Measurements from ENCODE around the gene CD82. TPM values are rescaled to one million over a fixed set of nuclear protein-coding genes. Genes with fewer than 3 reads are reported as not detected.

CD82 gene
- total and polyA plus RNA-seq, 7 experiments from 2014 or later = 36.4 to 319 (median 57.2) TPM

DNA sequence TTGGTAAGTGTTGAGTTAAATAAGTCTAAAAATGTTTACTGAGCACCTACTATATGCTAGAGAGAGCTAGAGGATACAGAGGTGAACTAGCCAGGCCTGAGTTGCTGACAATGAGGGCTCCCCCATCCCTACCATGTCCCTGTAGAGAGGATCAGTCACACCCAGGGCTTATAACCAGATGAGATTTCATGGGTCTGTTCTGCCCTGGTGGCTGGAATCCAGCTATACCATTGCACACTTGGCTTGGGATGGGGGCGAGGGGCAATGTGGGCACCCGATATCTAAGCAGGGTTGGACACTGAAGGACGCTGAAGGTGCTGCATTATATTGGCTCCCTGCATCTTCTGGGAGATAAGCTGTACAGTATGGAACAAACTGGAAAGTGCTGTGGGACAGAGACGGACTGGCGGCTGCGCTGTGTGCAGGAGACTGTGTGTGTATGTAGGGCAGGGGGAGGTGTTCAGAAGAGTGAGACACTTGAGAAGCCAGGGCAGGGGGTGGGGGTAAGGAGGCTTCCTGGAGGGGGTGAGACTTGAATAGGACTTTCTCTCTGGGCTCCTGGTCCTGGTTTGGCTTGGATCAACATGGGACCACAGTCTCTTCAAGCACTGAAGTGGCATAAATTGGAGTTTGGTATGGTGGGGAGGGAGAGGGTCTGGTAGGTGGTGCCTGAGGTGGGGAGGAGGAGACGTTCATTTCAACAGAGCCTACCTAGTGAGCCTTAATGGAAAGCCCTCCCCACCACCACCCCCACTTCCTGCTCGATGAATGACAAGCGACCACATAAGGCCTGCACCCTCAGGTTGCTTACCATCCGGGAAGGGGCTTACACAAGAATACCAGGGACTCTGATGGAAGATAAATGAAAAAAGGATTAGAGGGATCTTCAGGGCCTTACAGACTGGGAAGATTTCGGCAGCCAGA is 1.8 kb downstream of the CD82 start:
- intact Hi-C loops (cut with micrococcal nuclease) = loop anchor here (5.0 kb wide), 5 partner anchors 115 to 1255 kb away; partner anchors contain the start of genes API5 (in 1 of the 2), PRDM11 (in 1 of the 2) and TSPAN18 (in 1 of the 2)
- Mint-ChIP-seq H3K4me3 (peak overlapping the region; percentile 82 to 92 (median 88)), H3K27me3 (no peaks in the 10 kb centered on the region), H3K9me3 (no peaks in the 10 kb centered on the region), H3K36me3 (peaks cover 0 to 40% (median 0%) of the 10 kb centered on the region in 5 donors), H3K27ac (peak overlapping the region; percentile 12 to 89 (median 81)), H3K4me1 (peaks cover 41 to 73% (median 62%) of the 10 kb centered on the region in 7 donors)
- Histone ChIP-seq H3K9me3 (ENCODE audit: control insufficient read depth in 2 of 3, low read length in 3 of 3) (no peaks in the 10 kb centered on the region), H3K27ac (ENCODE audit: low read depth, low read length) (peak overlapping the region; percentile 72), H3K36me3 (ENCODE audit: control insufficient read depth in 2 of 3, insufficient read depth in 3 of 3, low read length in 3 of 3) (no peaks in the 10 kb centered on the region), H3K4me1 (ENCODE audit: control insufficient read depth in 2 of 2, insufficient read depth in 2 of 2, low read length in 2 of 2) (peaks cover 54 to 59% of the 10 kb centered on the region in 2 donors), H3K27me3 (ENCODE audit: control insufficient read depth in 2 of 2, insufficient read depth in 2 of 2, low read length in 2 of 2) (no peaks in the 10 kb centered on the region), H3K4me3 (ENCODE audit: low read length) (peak overlapping the region; percentile 80)
- DNase-seq (peak in 1 of 9 donors; percentile 5), ATAC-seq (no peak)
- ChIA-PET CTCF (interaction anchor here (0.6 to 1.2 kb wide), 2 partner anchors 11 to 34 kb away, joined by 3 read pairs; no protein-coding TSS in a partner anchor), POLR2A (interaction anchor here (0.8 to 4.7 kb wide), 2 partner anchors 17 to 44 kb away, joined by 5 to 42 read pairs; no protein-coding TSS in a partner anchor)

- intact Hi-C loops (cut with micrococcal nuclease) = loop anchor here (5.0 kb wide), 5 partner anchors 114 to 1256 kb away; partner anchors contain the start of genes API5 (in 1 of the 2), PRDM11 (in 1 of the 2) and TSPAN18 (in 1 of the 2)
- no peak for ATAC-seq
- no peaks in the 10 kb centered on the region for H3K9me3 Mint-ChIP-seq
- Histone ChIP-seq H3K27ac (ENCODE audit: low read depth, low read length) (no peak overlapping the region), H3K4me3 (ENCODE audit: low read length) (peak overlapping the region; percentile 80), H3K27me3 (ENCODE audit: control insufficient read depth in 2 of 2, insufficient read depth in 2 of 2, low read length in 2 of 2) (no peaks in the 10 kb centered on the region), H3K36me3 (ENCODE audit: control insufficient read depth in 2 of 3, insufficient read depth in 3 of 3, low read length in 3 of 3) (no peaks in the 10 kb centered on the region), H3K4me1 (ENCODE audit: control insufficient read depth in 2 of 2, insufficient read depth in 2 of 2, low read length in 2 of 2) (peaks cover 61 to 62% of the 10 kb centered on the region in 2 donors), H3K9me3 (ENCODE audit: control insufficient read depth in 2 of 3, low read length in 3 of 3) (no peaks in the 10 kb centered on the region)
- H3K4me3 Mint-ChIP-seq = peak overlapping the region; percentile 82 to 92 (median 88)
- no peak for DNase-seq
- ChIA-PET CTCF (interaction anchor here (1.9 kb wide), 1 partner anchor 49 kb away, joined by 16 read pairs; no protein-coding TSS in a partner anchor), POLR2A (interaction anchor here (0.8 kb wide), 1 partner anchor 16 kb away, joined by 5 read pairs; no protein-coding TSS in a partner anchor)
- H3K27me3 Mint-ChIP-seq = no peaks in the 10 kb centered on the region
- peaks cover 47 to 75% (median 68%) of the 10 kb centered on the region in 7 donors for H3K4me1 Mint-ChIP-seq
- peaks cover 0 to 44% (median 0%) of the 10 kb centered on the region in 5 donors for H3K36me3 Mint-ChIP-seq
- H3K27ac Mint-ChIP-seq = peak overlapping the region; percentile 12 to 89 (median 74)
Observed at GRCh38 chr11:44567876-44568256, 2.4 kb downstream of the CD82 start.

- no peaks in the 10 kb centered on the region for H3K36me3 ChIP-seq (ENCODE audit: control insufficient read depth in 2 of 3, insufficient read depth in 3 of 3, low read length in 3 of 3)
- Mint-ChIP-seq H3K4me1 (peaks cover 52 to 79% (median 73%) of the 10 kb centered on the region in 7 donors), H3K9me3 (no peaks in the 10 kb centered on the region), H3K27me3 (no peaks in the 10 kb centered on the region), H3K27ac (peak overlapping the region in 5 of 9 donors; percentile 74 to 89 (median 81)), H3K36me3 (peaks cover 0 to 48% (median 0%) of the 10 kb centered on the region in 5 donors), H3K4me3 (peak overlapping the region; percentile 82 to 92 (median 88))
- H3K9me3 ChIP-seq (ENCODE audit: control insufficient read depth in 2 of 3, low read length in 3 of 3) = no peaks in the 10 kb centered on the region
- no peaks in the 10 kb centered on the region for H3K27me3 ChIP-seq (ENCODE audit: control insufficient read depth in 2 of 2, insufficient read depth in 2 of 2, low read length in 2 of 2)
- no peak for ATAC-seq
- peak overlapping the region; percentile 80 for H3K4me3 ChIP-seq (ENCODE audit: low read length)
- DNase-seq = no peak
- H3K27ac ChIP-seq (ENCODE audit: low read depth, low read length) = no peak overlapping the region
- CTCF ChIA-PET = interaction anchor here (0.5 to 1.9 kb wide), 5 partner anchors 9 to 51 kb away, joined by 3 to 16 read pairs (median 3); no protein-coding TSS in a partner anchor
- intact Hi-C loops (cut with micrococcal nuclease) = loop anchor here (5.0 kb wide), 5 partner anchors 114 to 1256 kb away; partner anchors contain the start of genes API5 (in 1 of the 2), PRDM11 (in 1 of the 2) and TSPAN18 (in 1 of the 2)
- POLR2A ChIA-PET = interaction anchor here (2.1 kb wide), 1 partner anchor 28 kb away, joined by 13 read pairs; no protein-coding TSS in a partner anchor
- peaks cover 65 to 66% of the 10 kb centered on the region in 2 donors for H3K4me1 ChIP-seq (ENCODE audit: control insufficient read depth in 2 of 2, insufficient read depth in 2 of 2, low read length in 2 of 2)
Observed at GRCh38 chr11:44568331-44568657, 2.8 kb downstream of the CD82 start.

DNA sequence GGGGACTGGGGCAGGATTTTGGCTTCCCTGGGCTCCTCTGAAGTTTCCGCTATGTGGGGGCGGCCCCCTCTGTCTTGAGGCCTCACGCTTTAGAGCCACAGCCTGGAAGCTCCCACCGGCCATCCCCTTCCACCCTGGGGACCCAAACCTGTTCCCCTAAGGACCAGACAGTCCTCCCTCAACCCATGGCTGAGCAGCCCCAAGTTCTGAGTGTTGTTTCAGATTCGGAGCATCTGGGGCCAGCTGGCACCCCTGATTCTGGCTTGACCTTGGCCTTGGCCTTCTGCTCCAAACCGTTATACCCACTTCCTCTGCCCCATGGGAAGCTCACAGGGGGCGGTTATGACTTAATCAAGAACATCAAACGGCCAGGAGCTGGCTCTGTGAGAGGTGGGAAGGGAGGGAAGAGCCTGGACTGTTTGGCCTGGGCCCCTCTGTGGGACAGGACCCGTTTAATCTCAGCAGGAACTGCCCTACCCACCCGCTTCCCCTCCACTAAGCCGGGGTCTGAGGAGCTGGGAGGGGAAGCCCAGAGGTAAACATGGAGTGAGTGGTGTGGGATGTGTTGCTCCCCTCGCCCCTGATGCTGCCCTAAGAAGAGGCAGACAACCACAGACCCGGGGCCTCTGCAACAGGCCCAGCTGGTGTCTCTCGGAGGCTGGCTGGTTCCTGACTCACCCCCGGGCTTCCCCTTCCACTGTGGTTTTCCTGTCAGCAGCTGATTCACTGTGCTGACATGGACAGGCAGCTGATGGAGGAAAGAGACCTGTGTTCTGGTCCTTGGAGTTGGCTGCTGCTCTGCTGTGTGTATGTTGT is 3.4 kb downstream of the CD82 start:
- H3K27ac ChIP-seq (ENCODE audit: low read depth, low read length) = peak overlapping the region; percentile 46
- CTCF ChIA-PET = interaction anchor here (0.5 to 1.9 kb wide), 8 partner anchors 10 to 51 kb away, joined by 3 to 16 read pairs (median 4); no protein-coding TSS in a partner anchor
- ATAC-seq = peak; percentile 63

GRCh38 chr11:44570411-44571155 is 5.1 kb downstream of the CD82 start:
- no peak for ATAC-seq
- ChIA-PET CTCF (interaction anchor here (0.6 to 2.7 kb wide), 4 partner anchors 15 to 241 kb away, joined by 3 to 15 read pairs (median 7); no protein-coding TSS in a partner anchor), POLR2A (interaction anchor here (1.1 to 2.4 kb wide), 6 partner anchors 12 to 41 kb away, joined by 4 to 20 read pairs (median 12); no protein-coding TSS in a partner anchor)
- Histone ChIP-seq H3K27me3 (ENCODE audit: control insufficient read depth in 2 of 2, insufficient read depth in 2 of 2, low read length in 2 of 2) (no peaks in the 10 kb centered on the region), H3K9me3 (ENCODE audit: control insufficient read depth in 2 of 3, low read length in 3 of 3) (no peaks in the 10 kb centered on the region), H3K4me3 (ENCODE audit: low read length) (no peak overlapping the region), H3K4me1 (ENCODE audit: control insufficient read depth in 2 of 2, insufficient read depth in 2 of 2, low read length in 2 of 2) (peaks cover 88 to 89% of the 10 kb centered on the region in 2 donors), H3K36me3 (ENCODE audit: control insufficient read depth in 2 of 3, insufficient read depth in 3 of 3, low read length in 3 of 3) (no peaks in the 10 kb centered on the region), H3K27ac (ENCODE audit: low read depth, low read length) (no peak overlapping the region)
- intact Hi-C loops (cut with micrococcal nuclease) = no loop called here
- Mint-ChIP-seq H3K4me3 (peak overlapping the region in 6 of 10 donors; percentile 3 to 92 (median 85)), H3K27ac (peak overlapping the region in 7 of 9 donors; percentile 33 to 88 (median 82)), H3K36me3 (peaks cover 0 to 55% (median 0%) of the 10 kb centered on the region in 5 donors), H3K9me3 (no peaks in the 10 kb centered on the region), H3K27me3 (no peaks in the 10 kb centered on the region), H3K4me1 (peaks cover 71 to 99% (median 96%) of the 10 kb centered on the region in 7 donors)
- no peak for DNase-seq

More for the DNA sequence above, 3.4 kb downstream of the CD82 start:
- peak overlapping the region; percentile 80 for H3K4me3 ChIP-seq (ENCODE audit: low read length)
- no peaks in the 10 kb centered on the region for H3K36me3 ChIP-seq (ENCODE audit: control insufficient read depth in 2 of 3, insufficient read depth in 3 of 3, low read length in 3 of 3)
- H3K4me1 ChIP-seq (ENCODE audit: control insufficient read depth in 2 of 2, insufficient read depth in 2 of 2, low read length in 2 of 2) = peaks cover 71 to 72% of the 10 kb centered on the region in 2 donors
- POLR2A ChIA-PET = interaction anchor here (0.8 to 2.4 kb wide), 5 partner anchors 10 to 43 kb away, joined by 3 to 20 read pairs (median 5); no protein-coding TSS in a partner anchor
- no peaks in the 10 kb centered on the region for H3K27me3 Mint-ChIP-seq
- peak; percentile 43 to 85 (median 60) for DNase-seq
- intact Hi-C loops (cut with micrococcal nuclease) = loop anchor here (1.0 to 5.0 kb wide), 6 partner anchors 28 to 1257 kb away; partner anchors contain the start of genes API5 (in 1 of the 2), PRDM11 (in 1 of the 2) and TSPAN18 (in 1 of the 2)
- H3K27me3 ChIP-seq (ENCODE audit: control insufficient read depth in 2 of 2, insufficient read depth in 2 of 2, low read length in 2 of 2) = no peaks in the 10 kb centered on the region
- no peaks in the 10 kb centered on the region for H3K9me3 ChIP-seq (ENCODE audit: control insufficient read depth in 2 of 3, low read length in 3 of 3)
- H3K9me3 Mint-ChIP-seq = no peaks in the 10 kb centered on the region
- H3K4me1 Mint-ChIP-seq = peaks cover 57 to 84% (median 78%) of the 10 kb centered on the region in 7 donors
- H3K4me3 Mint-ChIP-seq = peak overlapping the region; percentile 36 to 92 (median 68)
- peaks cover 0 to 51% (median 0%) of the 10 kb centered on the region in 5 donors for H3K36me3 Mint-ChIP-seq
- H3K27ac Mint-ChIP-seq = peak overlapping the region in 7 of 9 donors; percentile 52 to 89 (median 73)

All from naive thymus-derived CD4-positive, alpha-beta T cell (primary cell).